K562 (cell line): ENCODE results near the gene ZBTB48. TPM values are rescaled to one million over a fixed set of nuclear protein-coding genes. Genes with fewer than 3 reads are reported as not detected.

Experiments
- E2F1 ChIP-seq: sonication (generic); formaldehyde crosslinking; IDR thresholded peaks from 2 replicates; pipeline ENCODE4 v1.8.1; 2023; ENCODE audit warnings: mild to moderate bottlenecking, missing genetic modification reagents, moderate library complexity
- E2F5 ChIP-seq: sonication (generic); formaldehyde crosslinking; IDR thresholded peaks from 2 replicates; pipeline ENCODE4 v1.8.0; 2022; ENCODE audit warnings: mild to moderate bottlenecking, missing genetic modification reagents
- ELF2 ChIP-seq: fragments of 250-450 bp; sonication (Bioruptor Pico); IDR thresholded peaks from 2 replicates; pipeline ENCODE4 v1.5.0; 2021; ENCODE audit warnings: mild to moderate bottlenecking
- GABPA ChIP-seq: fragments of 200-800 bp; sonication (Bioruptor generic); conservative IDR thresholded peaks from 2 replicates; pipeline ENCODE4 v1.6.1; 2016; ENCODE audit warnings: low read depth, missing genetic modification characterization, missing compliant biosample characterization
- GABPB1 ChIP-seq: sonication (generic); formaldehyde crosslinking; IDR thresholded peaks from 2 replicates; pipeline ENCODE4 v1.8.0; 2022; ENCODE audit warnings: mild to moderate bottlenecking, missing genetic modification reagents
- HDAC1 ChIP-seq, 2 experiments: fragments of 450-650 bp; IDR thresholded peaks; 2 replicates each; pipeline ENCODE4 v1.6.1; 2016 to 2017; ENCODE audit warnings: inconsistent platforms in 1 of 2, mild to moderate bottlenecking in 1 of 2, moderate library complexity in 1 of 2
- HDAC6 ChIP-seq: IDR thresholded peaks from 2 replicates; pipeline ENCODE4 v1.6.1; 2012; ENCODE audit warnings: low read depth, mild to moderate bottlenecking, control low read depth, inconsistent platforms, low read length, moderate library complexity
- NR2C2 ChIP-seq, 2 experiments: fragments of 200-800 bp in 1 of 2; sonication (Bioruptor generic) in 1 of 2; sonication (generic) in 1 of 2; formaldehyde crosslinking in 1 of 2; IDR thresholded peaks; 2 replicates each; pipeline versions ENCODE4 v1.6.1 to v1.8.0; 2016 to 2022; ENCODE audit warnings: mild to moderate bottlenecking in 1 of 2, missing compliant biosample characterization in 1 of 2, missing genetic modification characterization in 1 of 2, missing genetic modification reagents in 1 of 2
- SMARCB1 ChIP-seq: IDR thresholded peaks from 2 replicates; pipeline ENCODE4 v1.6.1; 2011; ENCODE audit warnings: improper control_type of control experiment, low read depth; ENCODE audit not compliant: insufficient read length
- STAT6 ChIP-seq: sonication (generic); formaldehyde crosslinking; IDR thresholded peaks from 2 replicates; pipeline ENCODE4 v1.8.1; 2023; ENCODE audit warnings: mild to moderate bottlenecking, missing genetic modification reagents
- YY1 ChIP-seq, 3 experiments: IDR thresholded peaks; 2 replicates each; pipeline ENCODE4 v1.6.1; 2011; ENCODE audit warnings: low read length in 2 of 3, mild to moderate bottlenecking in 2 of 3, moderate library complexity in 2 of 3, borderline replicate concordance in 1 of 3, control low read depth in 1 of 3, low read depth in 1 of 3; ENCODE audit not compliant: insufficient read depth in 3 of 3, insufficient replicate concordance in 2 of 3, control insufficient read depth in 1 of 3, insufficient read length in 1 of 3; ENCODE audit errors: extremely low read depth in 1 of 3
- ZC3H8 ChIP-seq: fragments of 450-650 bp; IDR thresholded peaks from 2 replicates; pipeline ENCODE4 v1.6.1; 2017
- ZNF12 ChIP-seq: sonication (generic); formaldehyde crosslinking; IDR thresholded peaks from 2 replicates; pipeline ENCODE4 v1.4.0; 2020; ENCODE audit warnings: mild to moderate bottlenecking, missing genetic modification reagents
- ZNF347 ChIP-seq: fragments of 450-650 bp; formaldehyde crosslinking; IDR thresholded peaks from 2 replicates; pipeline ENCODE4 v1.4.0; 2020; ENCODE audit warnings: low read depth, mild to moderate bottlenecking, moderate library complexity
- ZNF408 ChIP-seq: fragments of 250-450 bp; sonication (Bioruptor Pico); IDR thresholded peaks from 2 replicates; pipeline ENCODE4 v1.4.0; 2020; ENCODE audit warnings: low read depth, mild to moderate bottlenecking, moderate library complexity
- ZNF551 ChIP-seq: fragments of 250-450 bp; sonication (Bioruptor Pico); IDR thresholded peaks from 2 replicates; pipeline ENCODE4 v1.5.0; 2021; ENCODE audit warnings: mild to moderate bottlenecking, moderate library complexity
- ZNF592 ChIP-seq: fragments of 450-650 bp; IDR thresholded peaks from 2 replicates; pipeline ENCODE4 v1.6.1; 2017; ENCODE audit warnings: antibody characterized with exemption, mild to moderate bottlenecking
- polyA plus RNA-seq, 8 experiments: library from polyadenylated mRNA; depleted of rRNA in 4 of 8; stranded (reverse) in 5 of 8; unstranded in 3 of 8; fragments of >200 nt; fragmentation: Nextera tagmentation in 2 of 8; fragmentation: Illumina TruSeq in 1 of 8; extraction: Ambion mirVana in 2 of 8; extraction: Trizol in 1 of 8; gene quantifications; 2 replicates each; pipeline versions ENCODE4 v1.2.1 to v1.2.3, GENCODE V29; 2011 to 2014; ENCODE audit warnings: inconsistent platforms in 1 of 8, missing spikeins in 1 of 8
- total RNA-seq, 7 experiments: library from RNA; depleted of rRNA in 6 of 7; stranded (reverse); fragments of >200 nt in 6 of 7; fragmentation: Illumina TruSeq in 2 of 7; extraction: Trizol in 2 of 7; gene quantifications; 2 replicates each; pipeline versions ENCODE4 v1.2.1 to v1.2.3, GENCODE V29; 2011 to 2021; ENCODE audit warnings: low replicate concordance in 1 of 7

ZBTB48 gene
- total and polyA plus RNA-seq, 9 of the 15 experiments (the other 6 are each of a cell fraction or from before 2014, with no cell fraction given) = 1.9 to 66.9 (median 29.5) TPM

- TF ChIP-seq ZNF592 (peak; percentile 50), ZC3H8 (no peak), E2F1 (peak; percentile 85; the same call in 1 of the 2 replicates), GABPA (tag) (no peak), ZNF551 (CRISPR knock-in tag) (no peak), GABPB1 (CRISPR knock-in tag) (0 out of 2 replicates have a peak, but pooled peaks have one; percentile 7), STAT6 (CRISPR knock-in tag) (peak; percentile 90), YY1 (IDR thresholded peaks at IDR 0.05; ENCODE audit: borderline replicate concordance in 1 of 3, control insufficient read depth in 1 of 3, extremely low read depth in 1 of 3, insufficient read depth in 3 of 3, insufficient read length in 1 of 3, insufficient replicate concordance in 2 of 3, low read depth in 1 of 3, low read length in 2 of 3) (peak; percentile 14 to 73 (median 58)), HDAC1 (IDR thresholded peaks at IDR 0.05) (peak in 1 of 2 experiments; percentile 91; a peak in 2 of 4 replicates), ELF2 (CRISPR knock-in tag) (peak; percentile 77; the same call in 1 of the 2 replicates), ZNF408 (CRISPR knock-in tag) (no peak), ZNF12 (CRISPR knock-in tag) (no peak), SMARCB1 (no peak), NR2C2 (CRISPR knock-in tag; IDR thresholded peaks at IDR 0.05) (0 out of 2 replicates have a peak, but pooled peaks have one; percentile 42), NR2C2 (tag; IDR thresholded peaks at IDR 0.05) (no peak), E2F5 (peak; percentile 79), ZNF347 (CRISPR knock-in tag) (no peak), HDAC6 (peak; percentile 60)
Measured at GRCh38 chr1:6601923-6602668, 22.3 kb downstream of the ZBTB48 start (continued).
